AG08395 (cell line): ENCODE measurements around the gene MEIKIN.
A peak's percentile ranks its signal among the peaks of the same experiment; 100 is the strongest.

Experiments
- DNase-seq: peaks from one replicate; pipeline ENCODE4 v3.0.0; 2012; ENCODE audit warnings: mixed read lengths, low spot score

The MEIKIN gene

DNA sequence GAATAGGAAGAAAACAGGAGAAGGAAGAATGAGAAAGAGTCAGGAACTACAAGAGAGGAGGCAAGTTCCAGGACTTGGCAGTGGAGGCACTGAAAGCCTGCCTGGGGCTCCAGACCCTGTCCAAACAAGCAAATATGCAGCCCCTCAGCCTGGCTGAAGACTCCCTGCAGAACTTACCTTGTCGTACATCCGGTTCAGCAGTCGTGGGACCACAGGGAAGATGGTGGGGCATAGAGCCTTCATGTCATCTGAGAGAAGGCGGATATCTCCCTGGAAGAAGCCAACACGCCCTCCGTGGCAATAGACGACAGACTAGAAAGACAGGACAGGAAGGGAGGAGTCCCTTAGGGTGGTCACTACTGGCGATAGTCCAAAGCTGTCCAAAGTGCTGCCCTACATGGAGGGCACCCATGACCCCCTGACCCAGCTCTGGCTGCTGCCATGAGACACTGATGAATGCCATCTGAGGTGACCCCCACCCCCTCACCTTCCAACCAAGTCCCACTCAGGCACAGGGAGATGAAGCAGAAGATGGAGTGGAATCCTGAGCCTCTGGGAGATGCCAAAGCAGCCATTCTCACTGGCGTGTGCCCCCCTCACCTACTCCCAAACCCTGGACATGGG lies 27.7 kb upstream of the MEIKIN start:
- no peak for DNase-seq

DNA sequence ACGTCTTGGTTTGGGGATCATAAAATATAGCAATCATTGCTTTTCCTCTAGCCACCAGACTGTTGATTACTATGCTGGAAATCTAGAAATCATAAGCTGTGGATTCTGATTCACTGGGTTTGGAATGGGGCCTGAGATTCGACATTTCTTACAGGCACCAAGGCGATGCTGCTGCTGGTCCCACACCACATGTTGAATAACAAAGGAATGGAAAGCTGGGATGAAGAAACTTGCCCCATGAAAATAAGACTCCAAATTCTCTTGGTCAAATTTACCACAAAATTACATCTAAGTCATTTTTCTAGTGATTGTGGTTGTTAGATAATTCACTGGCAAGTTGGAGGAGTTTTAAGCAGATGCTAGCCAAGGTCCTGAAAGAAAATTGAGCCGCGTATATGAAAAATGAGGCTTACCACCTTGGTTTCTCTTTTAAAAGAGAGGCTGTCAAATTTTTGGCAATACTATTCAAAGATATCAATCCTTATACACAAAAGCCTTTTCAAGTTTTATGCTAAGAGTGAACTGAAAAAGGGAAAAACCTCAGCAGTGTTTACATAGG lies 23.0 kb upstream of the MEIKIN start:
- DNase-seq, result peak; percentile 28

DNA sequence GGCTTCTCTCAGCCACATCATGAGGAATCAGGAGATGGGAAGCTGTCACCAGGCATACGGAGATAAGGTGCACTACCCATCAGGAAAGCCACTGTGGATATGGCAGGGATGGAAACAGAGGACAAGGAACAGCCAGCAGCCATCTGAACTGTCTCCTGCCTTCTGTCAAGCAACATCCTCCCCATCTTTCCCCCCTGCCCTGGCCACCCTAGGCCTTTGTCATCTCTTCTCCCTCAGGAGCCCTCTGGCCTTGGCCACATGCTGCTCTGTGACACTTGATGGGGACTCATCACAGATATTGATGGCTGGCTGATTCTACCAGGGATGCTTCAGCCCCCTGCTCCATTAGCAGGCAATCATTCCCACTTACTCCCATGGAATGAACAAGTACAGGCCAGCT lies 21.1 kb upstream of the MEIKIN start:
- no peak for DNase-seq

DNA sequence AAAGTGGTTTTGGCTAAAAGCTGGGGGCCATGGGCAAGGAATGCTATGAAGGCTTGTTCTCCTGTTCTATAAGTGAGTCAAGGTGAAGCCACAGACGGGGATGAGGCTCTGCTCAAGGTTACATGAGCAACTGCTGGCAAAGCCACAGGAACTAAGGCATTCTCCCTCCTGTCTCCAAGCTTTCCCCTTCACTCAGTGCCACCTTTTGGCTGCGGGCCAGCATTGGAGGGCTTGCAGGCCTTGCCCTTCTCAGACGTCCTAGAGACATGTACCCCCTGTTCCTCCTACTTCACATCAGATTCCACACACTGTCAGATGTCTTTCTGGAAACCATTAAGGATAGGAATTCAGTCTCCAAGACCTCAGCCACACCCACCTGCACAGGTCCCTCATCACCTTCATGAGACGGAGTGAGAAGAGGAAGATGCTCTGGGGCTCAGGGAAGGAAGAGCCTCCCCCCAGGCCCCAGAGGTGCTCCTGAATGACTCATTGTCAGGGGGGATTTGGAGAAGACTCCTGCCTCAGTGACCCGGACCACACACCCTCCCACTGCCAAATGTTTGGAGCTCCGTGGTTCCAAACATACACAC lies 20.5 kb upstream of the MEIKIN start:
- DNase-seq, result no peak

DNA sequence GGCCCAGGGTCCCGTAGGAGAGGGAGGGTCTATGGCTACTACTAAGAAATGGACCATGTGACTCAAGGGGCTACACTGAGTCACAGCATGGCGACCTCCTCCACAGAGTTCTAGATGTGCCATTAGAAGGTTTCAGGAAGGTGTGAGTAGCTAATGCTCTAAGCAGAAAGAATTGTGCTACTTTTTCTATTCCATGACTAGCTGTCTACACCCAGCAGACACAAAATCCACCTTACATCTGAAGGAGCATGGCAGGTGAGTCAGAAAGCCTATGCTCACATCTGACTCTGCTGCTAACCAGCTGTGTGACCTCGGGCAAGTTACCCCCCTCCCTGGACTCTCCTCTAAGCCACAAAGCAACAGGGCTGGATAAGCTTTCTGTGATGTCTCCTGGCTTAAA lies 14.4 kb upstream of the MEIKIN start:
- DNase-seq, result no peak

DNA sequence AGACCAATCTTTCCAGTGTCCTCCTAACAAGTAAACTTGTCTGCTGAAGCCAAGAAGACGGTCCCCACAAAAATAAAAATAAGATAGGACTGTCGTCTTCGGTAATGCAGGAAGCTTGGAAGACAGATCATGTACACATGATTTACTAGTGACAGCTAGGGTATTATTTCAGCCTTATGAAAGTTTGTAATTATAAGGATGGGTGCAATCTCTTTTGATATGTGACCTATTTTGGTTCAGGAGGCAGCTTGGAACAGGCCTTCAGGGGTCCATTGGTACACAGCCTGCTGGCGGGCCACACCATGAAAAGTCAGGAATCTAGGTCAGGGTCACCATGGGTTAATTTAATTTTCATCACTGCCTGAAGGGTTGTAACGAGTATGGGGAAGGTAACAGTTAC lies 13.7 kb upstream of the MEIKIN start:
- no peak for DNase-seq

DNA sequence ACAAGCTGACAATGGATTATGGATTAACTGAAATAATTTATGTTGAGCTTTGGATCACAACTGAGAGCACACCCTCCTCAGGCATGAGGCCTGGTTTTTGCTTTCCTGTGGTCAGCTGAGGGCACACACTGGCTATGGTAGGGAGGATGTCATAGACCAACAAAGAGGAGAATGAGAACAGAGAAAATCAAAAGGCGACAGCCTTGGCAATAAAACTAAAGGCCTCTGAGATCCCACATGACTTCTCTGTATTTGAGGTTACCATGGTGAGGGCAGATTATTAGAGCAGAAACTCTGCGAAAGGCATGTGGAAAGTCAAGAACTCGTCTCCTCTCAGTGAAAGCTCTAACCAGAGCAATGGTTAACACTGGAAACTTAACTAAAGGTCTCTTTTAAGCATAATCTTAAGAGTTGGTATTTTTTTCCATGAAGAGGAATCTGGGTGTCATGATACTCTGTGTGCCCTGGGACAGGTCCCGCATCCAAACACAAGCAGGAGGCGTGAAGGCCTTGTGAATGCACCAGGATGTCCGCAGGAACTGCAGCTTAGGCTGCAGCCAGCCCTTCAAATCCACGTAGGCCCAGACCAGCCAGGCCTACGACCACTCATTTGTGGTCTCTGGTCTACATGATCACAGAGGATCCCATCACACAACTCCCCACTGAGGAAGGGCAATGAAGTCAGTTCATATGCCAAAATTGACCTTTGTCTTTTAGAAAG lies 12.4 kb upstream of the MEIKIN start:
- no peak for DNase-seq

DNA sequence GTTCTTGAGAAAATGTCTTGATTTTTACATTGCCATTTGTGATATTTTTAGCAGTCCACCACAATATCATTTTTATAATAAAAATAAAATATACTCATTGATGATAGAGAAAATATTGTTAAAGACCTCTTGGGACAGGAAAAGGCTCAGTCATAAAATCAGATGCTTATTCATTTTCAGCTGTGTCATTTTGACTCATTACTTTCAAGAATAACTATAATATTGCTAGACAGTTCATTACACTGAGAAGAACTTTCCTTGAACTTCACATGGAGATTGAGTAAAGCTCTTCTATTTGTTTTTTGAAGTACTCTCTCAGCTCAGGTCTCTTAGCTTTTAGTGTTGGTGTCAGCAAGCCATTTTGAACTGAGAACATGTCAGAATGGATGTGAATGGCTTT lies 8.5 kb upstream of the MEIKIN start:
- no peak for DNase-seq

DNA sequence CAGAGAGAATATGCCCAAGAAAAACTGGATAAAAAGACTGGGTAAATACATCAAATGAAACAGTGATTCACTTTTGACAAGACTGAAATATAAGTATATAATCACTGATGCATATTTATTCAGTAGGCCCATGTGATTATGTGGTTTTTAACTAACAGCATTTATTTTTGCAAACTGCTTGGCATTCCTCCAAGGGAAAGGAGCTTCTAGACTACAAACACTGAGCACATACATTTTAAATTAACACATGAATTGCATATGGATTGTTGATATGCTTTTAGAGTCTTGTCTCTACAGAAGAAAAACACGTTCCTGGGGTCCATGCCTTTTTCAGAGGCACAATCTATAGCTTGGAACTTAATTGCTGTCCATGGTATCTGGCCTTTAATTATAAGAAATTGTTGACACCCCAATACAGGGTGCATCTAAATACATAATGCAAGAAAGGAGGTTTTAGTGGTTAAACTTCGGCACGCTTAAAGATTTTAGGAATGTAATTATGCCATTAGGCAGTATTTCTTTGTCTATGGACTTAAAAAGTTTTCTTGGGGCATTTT lies 6.9 kb upstream of the MEIKIN start:
- DNase-seq, result no peak

DNA sequence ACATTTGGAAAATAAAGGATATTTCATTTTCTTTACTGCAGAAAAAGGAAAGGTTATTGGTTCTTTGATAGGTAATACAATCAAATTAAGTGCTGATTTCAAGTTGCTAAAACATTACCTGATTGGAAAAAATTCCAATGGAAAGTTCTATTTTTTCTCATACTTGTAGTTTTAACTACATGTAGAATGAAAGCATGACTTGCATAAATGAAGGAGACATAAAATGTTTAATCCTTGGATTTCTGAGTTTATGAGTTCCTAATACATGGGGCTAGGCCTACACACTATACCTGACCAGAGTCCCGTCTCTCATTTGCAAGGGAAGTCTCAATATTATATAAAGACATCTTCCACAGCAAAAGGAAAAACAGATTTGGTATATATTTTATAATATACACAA lies 5.2 kb upstream of the MEIKIN start:
- DNase-seq, result no peak

DNA sequence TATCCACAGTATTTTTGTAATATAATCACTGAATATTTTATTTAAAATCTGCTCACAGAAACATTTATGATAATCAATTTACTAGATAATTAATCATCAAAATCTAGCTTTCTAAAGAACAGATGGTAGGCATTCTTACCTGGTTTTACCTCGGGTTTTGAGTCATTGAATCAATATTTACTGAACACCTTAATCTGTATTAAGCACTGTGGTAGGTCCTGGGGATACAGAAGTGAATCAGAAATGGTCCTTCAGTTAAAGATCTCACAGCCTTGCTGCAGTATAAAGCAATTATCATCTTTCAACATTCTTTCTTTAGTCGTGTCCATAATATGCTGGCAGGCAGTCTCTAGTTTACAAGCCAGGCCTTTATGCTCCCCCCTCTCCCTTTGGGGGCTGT lies 2.0 kb upstream of the MEIKIN start:
- no peak for DNase-seq

DNA sequence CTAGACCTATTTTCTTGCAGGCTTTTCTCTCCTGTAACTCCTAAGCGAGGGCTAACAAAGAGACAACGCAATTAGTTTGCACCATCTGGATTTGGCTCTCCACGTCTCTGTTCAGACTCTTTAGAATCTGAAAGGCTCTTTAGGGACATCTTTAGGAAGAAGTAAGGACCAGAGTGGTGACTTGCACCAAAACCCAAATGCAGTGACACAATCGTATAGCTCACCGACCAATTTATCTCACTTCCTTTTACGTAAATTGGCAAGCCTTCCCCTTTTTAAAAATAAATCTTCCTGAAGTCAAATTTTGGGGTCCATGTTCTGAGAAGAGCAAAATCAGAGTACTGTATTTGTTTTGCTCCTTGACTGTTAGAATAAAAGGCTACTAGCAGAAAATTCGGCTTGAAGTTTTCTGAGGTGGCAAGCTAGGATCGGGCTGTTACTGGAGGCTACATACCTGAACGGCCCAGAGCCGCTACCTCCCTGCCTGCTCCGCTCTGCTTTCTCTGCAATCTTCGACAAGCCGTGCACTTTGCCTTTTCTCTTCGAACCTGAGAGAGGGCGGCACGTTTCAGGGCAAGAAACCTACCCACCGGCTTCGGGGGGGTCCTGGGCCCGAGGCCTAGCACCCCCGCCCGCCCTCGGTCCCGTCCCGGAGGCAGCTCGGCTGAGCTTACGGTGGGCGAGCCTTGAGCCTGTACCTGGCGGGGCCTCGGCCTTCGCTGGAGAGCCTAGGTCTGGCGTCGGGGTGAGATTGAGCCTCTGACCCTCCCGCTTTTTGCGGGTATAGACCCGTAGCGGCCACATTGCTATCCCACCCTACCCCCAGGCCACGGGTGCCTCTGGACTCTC lies 537 bp downstream of the MEIKIN start:
- DNase-seq, result no peak

DNA sequence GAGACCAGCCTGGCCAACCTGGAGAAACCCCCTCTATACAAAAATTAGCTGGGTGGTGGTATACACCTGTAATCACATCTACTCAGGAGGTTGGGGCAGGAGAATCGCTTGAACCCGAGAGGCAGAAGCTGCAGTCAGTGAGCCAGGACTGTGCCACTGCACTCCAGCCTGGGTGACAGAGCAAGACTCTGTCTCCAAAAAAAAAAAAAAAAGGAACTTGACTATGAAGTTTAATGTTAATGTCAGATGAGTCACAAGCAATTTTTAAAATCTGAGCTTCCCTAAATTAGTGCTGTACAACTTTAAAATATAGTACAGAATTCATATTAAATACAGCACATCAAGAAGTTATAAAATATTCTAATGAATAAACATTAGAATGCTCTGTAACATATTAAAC lies 1.5 kb downstream of the MEIKIN start:
- DNase-seq, result no peak

DNA sequence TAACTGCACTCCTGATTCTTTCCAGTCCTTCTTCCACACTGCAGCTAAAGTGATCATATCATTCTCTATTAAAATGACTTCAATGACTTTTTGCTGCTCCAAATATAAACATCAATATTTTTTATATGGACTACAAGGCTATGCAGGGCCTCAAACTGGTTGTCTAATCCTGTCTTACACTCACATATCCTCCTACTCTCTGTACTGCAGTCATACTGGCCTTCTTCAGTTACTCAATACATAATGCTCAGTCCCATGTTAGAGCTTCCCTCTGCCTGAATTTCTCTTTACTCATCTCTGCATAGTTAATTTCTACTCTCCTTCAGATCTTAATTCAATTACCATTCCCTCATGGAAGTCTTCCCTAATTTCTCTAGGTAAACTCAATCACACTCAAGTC lies 3.4 kb downstream of the MEIKIN start:
- DNase-seq, result no peak

DNA sequence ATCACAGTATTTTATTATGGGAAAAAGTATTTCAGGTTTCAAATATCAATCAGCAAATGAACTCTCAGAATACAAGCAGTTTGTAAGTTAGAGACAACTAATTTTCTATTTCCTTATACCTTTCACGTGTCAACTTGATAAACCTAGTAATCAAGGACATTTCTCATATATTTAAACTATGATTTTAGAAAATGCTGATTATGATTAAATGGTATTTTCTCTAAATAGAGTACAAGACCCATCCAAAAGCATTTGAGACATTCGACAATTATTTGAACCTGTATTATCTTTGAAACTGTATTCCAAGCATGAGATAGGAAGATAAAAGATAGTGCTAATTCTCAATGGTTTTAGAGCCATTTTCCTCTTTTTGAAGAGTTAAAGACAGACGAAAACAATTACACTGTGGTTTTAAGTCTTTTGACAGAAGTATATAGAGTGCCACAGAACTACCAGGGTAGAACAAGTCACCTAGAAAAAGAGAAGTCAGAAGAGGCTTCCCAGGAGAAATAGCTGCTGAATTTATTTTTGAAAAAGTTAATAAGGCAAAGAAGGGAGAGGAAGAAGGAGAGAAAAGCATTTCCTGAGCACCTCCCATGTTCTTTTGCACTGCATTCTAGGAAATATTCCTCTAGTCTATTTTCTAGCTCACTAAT lies 5.6 kb downstream of the MEIKIN start:
- no peak for DNase-seq

DNA sequence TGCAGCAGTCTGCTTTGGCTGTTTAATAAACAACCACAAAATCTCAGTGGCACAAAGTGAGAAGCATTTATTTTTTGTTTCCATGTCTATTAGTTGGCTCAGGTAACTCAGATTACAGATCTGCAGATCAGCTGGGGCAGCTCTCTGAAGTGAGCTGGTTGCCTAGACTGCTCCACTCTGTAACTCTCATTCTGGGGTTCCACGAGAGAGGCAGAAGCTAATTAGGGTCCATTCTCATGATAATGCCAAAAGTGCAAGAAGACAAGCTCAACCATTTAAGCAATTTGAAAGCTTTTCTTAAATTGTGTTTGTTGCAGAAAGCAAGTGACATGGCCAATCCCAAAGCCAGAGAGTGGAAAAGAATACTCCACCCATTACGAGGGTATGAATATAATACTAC lies 13.2 kb downstream of the MEIKIN start:
- no peak for DNase-seq

DNA sequence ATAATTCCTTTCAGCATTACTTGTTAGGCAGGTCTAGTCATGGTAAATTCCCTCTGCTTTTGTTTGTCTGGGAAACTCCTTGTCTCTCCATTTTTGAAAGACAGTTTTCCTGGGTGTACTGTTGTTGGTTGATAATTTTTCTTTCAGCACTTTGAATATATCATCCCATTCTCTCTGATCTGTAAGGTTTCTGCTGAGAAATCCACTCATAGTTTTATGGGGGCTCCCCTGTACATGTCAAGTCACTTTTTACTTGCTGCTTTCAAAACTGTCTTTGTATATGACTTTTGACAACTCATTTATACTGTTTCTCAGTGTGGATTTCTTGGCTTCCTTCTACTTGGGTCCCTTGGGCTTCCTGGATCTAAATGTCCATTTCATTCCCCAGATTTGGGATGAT lies 16.5 kb downstream of the MEIKIN start:
- no peak for DNase-seq

DNA sequence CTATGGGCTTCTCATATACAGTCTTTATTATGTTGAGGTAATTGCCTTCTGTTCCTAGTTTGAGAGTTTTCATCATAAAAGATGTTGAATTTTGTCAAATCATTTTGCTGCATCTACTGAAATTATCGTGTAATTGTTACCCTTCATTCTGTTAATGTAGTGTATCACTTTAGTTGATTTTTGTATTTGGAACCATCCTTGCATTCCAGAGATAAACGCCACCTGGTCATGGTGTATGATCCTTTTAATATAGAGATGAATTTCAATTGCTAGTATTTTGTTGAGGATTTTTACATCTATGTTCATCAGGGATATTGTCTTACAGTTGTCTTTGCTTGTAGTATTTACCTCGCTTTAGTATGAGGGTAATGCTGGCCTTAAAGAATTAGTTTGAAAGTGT lies 19.3 kb downstream of the MEIKIN start:
- no peak for DNase-seq

DNA sequence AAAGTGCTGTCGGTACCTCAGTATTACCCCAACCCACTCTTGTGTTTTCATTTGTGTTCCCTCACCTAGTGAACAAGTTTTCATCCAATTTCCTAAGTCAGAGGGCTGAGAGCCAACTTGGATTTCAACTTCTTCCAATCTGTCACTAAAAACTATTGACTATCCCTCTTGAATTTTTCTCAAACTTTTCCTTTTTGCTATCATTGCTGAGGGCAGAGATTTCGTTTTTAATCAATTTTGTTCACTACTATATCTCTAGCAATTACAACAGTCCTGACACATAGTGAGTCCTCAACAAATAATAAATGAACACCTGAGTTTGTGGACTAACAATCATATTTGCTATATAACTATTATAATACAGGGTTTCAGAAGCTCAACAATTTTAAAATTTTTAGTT lies 29.0 kb downstream of the MEIKIN start:
- DNase-seq, result no peak

DNA sequence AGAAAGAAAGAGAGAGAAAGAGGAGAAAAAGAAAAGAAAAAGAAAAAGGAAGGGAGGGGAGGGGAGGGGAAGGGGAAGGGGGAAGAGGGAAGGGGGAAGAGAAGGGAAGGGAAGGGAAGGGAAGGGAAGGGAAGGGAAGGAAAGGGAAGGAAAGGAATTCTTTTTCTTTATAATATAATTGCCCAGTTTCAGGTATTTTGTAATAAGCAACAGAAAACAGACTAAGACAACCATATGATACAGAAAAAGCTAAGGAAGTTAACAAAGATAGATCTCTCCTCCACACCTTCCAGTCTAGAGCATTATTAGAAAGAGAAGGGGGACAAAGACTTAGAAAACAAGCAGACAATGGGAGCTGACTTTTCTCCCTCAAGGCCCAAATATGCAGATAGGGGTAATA lies 31.0 kb downstream of the MEIKIN start:
- no peak for DNase-seq

DNA sequence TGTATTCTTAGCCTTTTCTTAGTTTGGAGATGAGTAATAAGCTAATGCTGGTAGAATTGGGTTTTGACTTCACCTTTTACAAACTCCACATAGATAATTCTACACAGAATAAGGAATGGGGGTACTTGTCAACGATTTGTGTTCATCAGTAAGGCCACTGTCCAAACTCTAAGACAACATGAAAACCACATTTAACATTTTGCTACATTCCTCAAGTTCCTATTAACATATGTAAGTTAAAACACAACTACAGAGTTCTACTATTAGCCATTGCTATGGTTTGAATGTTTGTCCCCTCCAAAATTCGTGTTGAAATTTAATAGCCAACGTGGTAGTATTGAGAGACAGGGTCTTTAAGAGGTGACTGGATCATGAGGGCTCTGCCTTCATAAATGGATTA lies 31.9 kb downstream of the MEIKIN start:
- DNase-seq, result no peak

DNA sequence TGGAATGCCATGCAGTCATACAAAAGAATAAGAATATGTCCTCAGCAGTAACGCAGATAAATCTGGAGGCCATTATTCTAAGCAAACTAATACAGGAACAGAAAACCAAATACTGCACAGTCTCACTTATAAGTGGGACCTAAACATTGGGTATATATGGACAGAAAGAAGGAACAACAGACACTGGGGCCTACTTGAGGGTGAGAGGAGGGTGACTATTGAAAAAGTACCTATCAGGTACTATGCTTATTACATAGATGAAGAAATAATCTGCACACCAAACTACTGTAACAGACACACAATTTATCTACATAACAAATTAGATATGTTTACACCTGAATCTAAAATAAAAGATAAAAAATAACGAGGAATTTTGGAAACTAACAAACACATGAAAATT lies 38.8 kb downstream of the MEIKIN start:
- no peak for DNase-seq
